ENCODE data around the gene ERICH6B.

Gene ERICH6B

DNA sequence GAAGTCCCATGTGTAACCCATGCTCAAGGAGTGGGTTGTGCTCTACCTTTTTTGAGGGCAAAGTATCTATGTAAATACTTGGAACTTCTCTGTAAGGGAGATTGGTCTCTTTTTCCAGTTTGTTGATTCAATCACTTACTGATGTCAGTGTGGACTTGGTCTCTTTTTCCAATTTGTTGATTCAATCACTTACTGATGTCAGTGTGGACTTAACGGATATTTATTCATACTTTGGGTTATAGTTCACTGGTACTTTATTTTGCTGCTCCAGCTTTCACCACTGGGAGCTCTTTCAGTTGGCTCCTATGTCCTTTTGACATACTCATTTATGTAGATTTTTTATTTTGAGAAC lies 114.4 kb downstream of the ERICH6B start:
- TF ChIP-seq, protein P1, sequence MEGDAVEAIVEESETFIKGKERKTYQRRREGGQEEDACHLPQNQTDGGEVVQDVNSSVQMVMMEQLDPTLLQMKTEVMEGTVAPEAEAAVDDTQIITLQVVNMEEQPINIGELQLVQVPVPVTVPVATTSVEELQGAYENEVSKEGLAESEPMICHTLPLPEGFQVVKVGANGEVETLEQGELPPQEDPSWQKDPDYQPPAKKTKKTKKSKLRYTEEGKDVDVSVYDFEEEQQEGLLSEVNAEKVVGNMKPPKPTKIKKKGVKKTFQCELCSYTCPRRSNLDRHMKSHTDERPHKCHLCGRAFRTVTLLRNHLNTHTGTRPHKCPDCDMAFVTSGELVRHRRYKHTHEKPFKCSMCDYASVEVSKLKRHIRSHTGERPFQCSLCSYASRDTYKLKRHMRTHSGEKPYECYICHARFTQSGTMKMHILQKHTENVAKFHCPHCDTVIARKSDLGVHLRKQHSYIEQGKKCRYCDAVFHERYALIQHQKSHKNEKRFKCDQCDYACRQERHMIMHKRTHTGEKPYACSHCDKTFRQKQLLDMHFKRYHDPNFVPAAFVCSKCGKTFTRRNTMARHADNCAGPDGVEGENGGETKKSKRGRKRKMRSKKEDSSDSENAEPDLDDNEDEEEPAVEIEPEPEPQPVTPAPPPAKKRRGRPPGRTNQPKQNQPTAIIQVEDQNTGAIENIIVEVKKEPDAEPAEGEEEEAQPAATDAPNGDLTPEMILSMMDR (IDR thresholded peaks at IDR 0.05; ENCODE audit: low read depth, low read length), result no peak
- Histone ChIP-seq H3K4me3 (ENCODE audit: low read depth, low read length) (no peak overlapping the region), H3K27me3 (no peaks in the 10 kb centered on the region), H3K4me1 (no peaks in the 10 kb centered on the region), H3K36me3 (peaks cover 36% of the 10 kb centered on the region), H3K9me3 (no peaks in the 10 kb centered on the region)
- no peak for DNase-seq

DNA sequence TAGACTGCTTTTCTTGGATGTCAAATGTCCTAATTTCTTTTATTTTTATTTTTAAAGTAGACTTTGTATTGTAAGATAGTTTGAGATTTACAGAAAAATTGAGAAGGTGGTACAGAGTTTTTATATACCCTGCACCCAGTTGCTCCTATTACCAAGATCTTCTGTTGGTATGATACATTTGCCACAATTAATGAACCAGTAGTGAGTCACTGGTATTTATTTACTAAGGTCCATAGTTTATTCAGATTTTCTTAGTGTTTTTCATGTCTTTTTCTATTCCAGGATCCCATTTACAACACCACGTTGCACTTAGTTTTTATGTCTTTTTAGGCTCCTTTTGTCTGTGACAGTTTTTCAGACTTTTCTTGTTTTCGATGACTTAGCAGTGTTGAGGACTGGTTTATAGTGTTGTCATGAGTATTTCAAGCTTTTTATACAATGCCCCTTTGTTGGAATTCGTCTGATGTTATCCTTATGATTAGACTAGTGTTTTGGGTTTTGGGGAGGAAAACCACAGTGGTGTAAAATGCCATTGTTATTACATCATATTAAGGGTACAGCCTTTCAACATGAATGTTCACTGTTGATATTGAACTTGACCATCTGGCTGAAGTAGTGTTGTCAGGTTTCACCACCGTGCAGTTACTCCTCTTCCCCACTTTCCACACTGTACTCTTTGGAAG lies 114.9 kb downstream of the ERICH6B start:
- TF ChIP-seq, protein P1 (IDR thresholded peaks at IDR 0.05; ENCODE audit: low read depth, low read length), result no peak
- no peaks in the 10 kb centered on the region for H3K27me3 ChIP-seq
- H3K4me1 ChIP-seq, result no peaks in the 10 kb centered on the region
- H3K9me3 ChIP-seq, result no peaks in the 10 kb centered on the region
- H3K36me3 ChIP-seq, result peaks cover 31% of the 10 kb centered on the region
- no peak for DNase-seq
- no peak overlapping the region for H3K4me3 ChIP-seq (ENCODE audit: low read depth, low read length)

DNA sequence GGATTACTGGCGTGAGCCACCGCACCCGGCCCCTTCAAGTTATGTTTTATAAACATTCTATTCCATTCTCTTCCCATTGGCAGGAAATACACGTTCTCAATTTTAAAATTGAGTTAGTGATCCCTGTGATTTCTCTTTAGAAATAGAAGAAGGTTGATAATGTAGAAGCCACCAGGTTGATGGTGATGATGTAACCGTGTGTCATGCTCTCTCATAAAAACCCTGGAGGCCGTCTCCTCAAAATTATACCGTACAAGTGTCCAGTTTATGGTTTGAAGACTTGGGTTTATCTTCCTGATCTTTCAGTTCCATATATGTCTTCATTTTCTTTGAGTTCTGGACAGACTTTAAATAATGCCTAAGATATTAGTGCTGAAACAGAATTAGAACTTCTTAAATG lies 118.6 kb downstream of the ERICH6B start:
- no peaks in the 10 kb centered on the region for H3K4me1 ChIP-seq
- DNase-seq, result no peak
- TF ChIP-seq, protein P1 (IDR thresholded peaks at IDR 0.05; ENCODE audit: low read depth, low read length), result no peak
- H3K4me3 ChIP-seq (ENCODE audit: low read depth, low read length), result no peak overlapping the region
- no peaks in the 10 kb centered on the region for H3K27me3 ChIP-seq
- H3K36me3 ChIP-seq, result peaks cover 24% of the 10 kb centered on the region
- H3K9me3 ChIP-seq, result no peaks in the 10 kb centered on the region

DNA sequence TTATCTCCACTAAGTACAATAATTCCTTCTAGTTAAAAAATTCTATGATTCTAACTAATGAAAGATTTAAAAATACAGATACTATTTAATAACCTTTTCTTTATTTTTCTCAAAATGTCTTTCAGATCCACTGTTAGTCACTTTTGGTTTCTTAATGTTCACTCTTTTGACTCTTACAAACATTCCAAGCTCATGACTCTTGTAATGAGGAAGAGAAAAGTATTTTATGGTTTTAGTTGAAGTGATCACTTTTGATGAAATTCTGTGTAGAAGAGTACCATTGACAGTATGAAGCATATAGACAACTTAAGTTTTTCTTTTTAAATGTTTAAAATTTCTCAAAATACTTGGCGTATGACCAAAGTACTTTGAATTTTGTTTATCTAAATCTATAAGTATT lies 123.0 kb downstream of the ERICH6B start:
- no peaks in the 10 kb centered on the region for H3K27me3 ChIP-seq
- no peak for DNase-seq
- H3K9me3 ChIP-seq, result no peaks in the 10 kb centered on the region
- no peaks in the 10 kb centered on the region; the same call in 1 of the 2 replicates for H3K4me1 ChIP-seq
- TF ChIP-seq, protein P1 (IDR thresholded peaks at IDR 0.05; ENCODE audit: low read depth, low read length), result no peak
- no peak overlapping the region for H3K4me3 ChIP-seq (ENCODE audit: low read depth, low read length)
- H3K36me3 ChIP-seq, result peaks cover 24% of the 10 kb centered on the region

Data from BE2C (cell line).